Measurements from ENCODE around the gene ANXA11.
"Not testable (repeated sequence)": the region's sequence is repeated elsewhere in the genome, so short reads cannot be mapped to it uniquely, and the experiment has no call there.

Gene ANXA11

GRCh38 chr10:80205477-80206276, at the start of gene ANXA11:
Gene ANXA11 (minus strand): TSS chr10:80205537. CDS start chr10:80172861, 32,676 bp downstream.
- DNase-seq = peak; percentile 87

- not testable (repeated sequence) for DNase-seq
Observed at GRCh38 chr10:80254726-80255125, 49.4 kb upstream of the ANXA11 start.

GRCh38 chr10:80253963-80254271, 48.6 kb upstream of the ANXA11 start:
- not testable (repeated sequence) for DNase-seq

GRCh38 chr10:80253266-80253962, 48.1 kb upstream of the ANXA11 start:
- DNase-seq = no peak

- DNase-seq = no peak
Observed at GRCh38 chr10:80252296-80252887, 47.1 kb upstream of the ANXA11 start.

GRCh38 chr10:80251703-80252280, 46.5 kb upstream of the ANXA11 start:
- DNase-seq = not testable (repeated sequence)

- not testable (repeated sequence) for DNase-seq
Observed at GRCh38 chr10:80250399-80250798, 45.1 kb upstream of the ANXA11 start.

- not testable (repeated sequence) for DNase-seq
Observed at GRCh38 chr10:80249906-80250305, 44.6 kb upstream of the ANXA11 start.

GRCh38 chr10:80247611-80248010, 42.3 kb upstream of the ANXA11 start:
- not testable (repeated sequence) for DNase-seq

GRCh38 chr10:80244371-80244770, 39.0 kb upstream of the ANXA11 start:
- DNase-seq = not testable (repeated sequence)

- DNase-seq = not testable (repeated sequence)
Observed at GRCh38 chr10:80242341-80242740, 37.0 kb upstream of the ANXA11 start.

- not testable (repeated sequence) for DNase-seq
Observed at GRCh38 chr10:80236457-80236856, 31.1 kb upstream of the ANXA11 start.

- not testable (repeated sequence) for DNase-seq
Observed at GRCh38 chr10:80234331-80235235, 29.2 kb upstream of the ANXA11 start.

- not testable (repeated sequence) for DNase-seq
Observed at GRCh38 chr10:80233871-80234270, 28.5 kb upstream of the ANXA11 start.

GRCh38 chr10:80226723-80227122, 21.4 kb upstream of the ANXA11 start:
- DNase-seq = not testable (repeated sequence)

GRCh38 chr10:80223031-80223419, 17.7 kb upstream of the ANXA11 start:
- not testable (repeated sequence) for DNase-seq

GRCh38 chr10:80218878-80219277, 13.5 kb upstream of the ANXA11 start:
- not testable (repeated sequence) for DNase-seq

- DNase-seq = not testable (repeated sequence)
Observed at GRCh38 chr10:80214368-80214982, 9.1 kb upstream of the ANXA11 start.

GRCh38 chr10:80212535-80213115, 7.3 kb upstream of the ANXA11 start:
- DNase-seq = not testable (repeated sequence)

GRCh38 chr10:80211786-80212185, 6.4 kb upstream of the ANXA11 start:
- DNase-seq = no peak

- DNase-seq = no peak
Observed at GRCh38 chr10:80210259-80210658, 4.9 kb upstream of the ANXA11 start.

Data from CD4-positive, alpha-beta T cell treated with Interferon gamma for 1 hour (primary cell).